HG03571 (cell line): ENCODE data around the gene TCF4.

Experiments used
- ATAC-seq: cut with Tn5 transposase; IDR thresholded peaks from one replicate; pipeline ENCODE4 v1.9.1; 2021; ENCODE audit not compliant: unreplicated experiment

TCF4 gene

GRCh38 chr18:55356815-55357214 lies 231.2 kb downstream of the TCF4 start:
- ATAC-seq: no peak

GRCh38 chr18:55355223-55355622 lies 232.8 kb downstream of the TCF4 start:
- ATAC-seq: no peak

- ATAC-seq: no peak
Measured at GRCh38 chr18:55354795-55355194, 233.2 kb downstream of the TCF4 start.

- ATAC-seq: no peak
Measured at GRCh38 chr18:55353806-55354205, 234.2 kb downstream of the TCF4 start.

GRCh38 chr18:55353391-55353790 lies 234.6 kb downstream of the TCF4 start:
- no peak for ATAC-seq

- no peak for ATAC-seq
Measured at GRCh38 chr18:55351980-55352714, 235.8 kb downstream of the TCF4 start.

- no peak for ATAC-seq
Measured at GRCh38 chr18:55351241-55351691, 236.7 kb downstream of the TCF4 start.

- no peak for ATAC-seq
Measured at GRCh38 chr18:55349685-55350084, 238.3 kb downstream of the TCF4 start.

- ATAC-seq: no peak
Measured at GRCh38 chr18:55346961-55347740, 240.8 kb downstream of the TCF4 start.

GRCh38 chr18:55346387-55346786 lies 241.6 kb downstream of the TCF4 start:
- ATAC-seq: no peak

GRCh38 chr18:55345103-55345950 lies 242.7 kb downstream of the TCF4 start:
- no peak for ATAC-seq

- no peak for ATAC-seq
Measured at GRCh38 chr18:55343396-55344073, 244.5 kb downstream of the TCF4 start.

GRCh38 chr18:55340998-55341397 lies 247.0 kb downstream of the TCF4 start:
- ATAC-seq: no peak

GRCh38 chr18:55339990-55340389 lies 248.0 kb downstream of the TCF4 start:
- ATAC-seq: no peak

- no peak for ATAC-seq
Measured at GRCh38 chr18:55338978-55339650, 248.9 kb downstream of the TCF4 start.

GRCh38 chr18:55337908-55338521 lies 250.0 kb downstream of the TCF4 start:
- ATAC-seq: no peak

GRCh38 chr18:55337138-55337537 lies 250.9 kb downstream of the TCF4 start:
- no peak for ATAC-seq

GRCh38 chr18:55336438-55337100 lies 251.4 kb downstream of the TCF4 start:
- ATAC-seq: no peak

GRCh38 chr18:55334875-55335274 lies 253.1 kb downstream of the TCF4 start:
- ATAC-seq: no peak
